ENCODE data around the gene SCD5.
A peak's percentile ranks its signal among the peaks of the same experiment; 100 is the strongest.

SCD5 gene

GRCh38 chr4:82765134-82765533 lies 33.5 kb downstream of the SCD5 start:
- no peak for DNase-seq (ENCODE audit: low read depth in 2 of 2)

- no peak for DNase-seq (ENCODE audit: low read depth in 2 of 2)
Observed at GRCh38 chr4:82761229-82761628, 37.4 kb downstream of the SCD5 start.

GRCh38 chr4:82758701-82759685 lies 39.6 kb downstream of the SCD5 start:
- no peak for DNase-seq (ENCODE audit: low read depth in 2 of 2)

GRCh38 chr4:82756061-82756460 lies 42.5 kb downstream of the SCD5 start:
- no peak for DNase-seq (ENCODE audit: low read depth in 2 of 2)

GRCh38 chr4:82755650-82756049 lies 42.9 kb downstream of the SCD5 start:
- DNase-seq (ENCODE audit: low read depth in 2 of 2) = no peak

- no peak for DNase-seq (ENCODE audit: low read depth in 2 of 2)
Observed at GRCh38 chr4:82754513-82755165, 44.0 kb downstream of the SCD5 start.

- DNase-seq (ENCODE audit: low read depth in 2 of 2) = no peak
Observed at GRCh38 chr4:82753725-82754410, 44.7 kb downstream of the SCD5 start.

DNA sequence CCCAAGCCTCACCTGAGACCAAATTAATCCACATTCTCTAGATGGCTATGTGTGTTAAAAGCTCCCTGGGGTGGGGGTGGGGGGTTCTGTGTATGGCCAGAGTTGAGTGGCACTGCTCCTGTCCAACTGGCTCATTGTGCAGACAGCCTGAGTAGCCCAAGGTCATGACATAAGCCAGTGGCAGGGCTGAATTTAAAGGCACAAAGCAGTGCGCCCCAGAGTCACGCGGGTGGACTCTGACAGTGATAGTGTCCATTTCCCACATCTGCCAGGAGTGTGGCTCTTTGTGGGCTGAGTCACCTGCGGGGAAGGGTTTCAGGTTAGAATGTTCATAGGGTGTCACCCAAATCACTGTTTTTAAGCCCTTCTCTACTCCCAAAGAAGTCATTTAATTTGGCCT lies 45.4 kb downstream of the SCD5 start:
- DNase-seq (ENCODE audit: low read depth in 2 of 2) = no peak

- DNase-seq (ENCODE audit: low read depth in 2 of 2) = no peak
Observed at GRCh38 chr4:82748810-82749470, 49.7 kb downstream of the SCD5 start.

- DNase-seq (ENCODE audit: low read depth in 2 of 2) = no peak
Observed at GRCh38 chr4:82747686-82748575, 50.7 kb downstream of the SCD5 start.

DNA sequence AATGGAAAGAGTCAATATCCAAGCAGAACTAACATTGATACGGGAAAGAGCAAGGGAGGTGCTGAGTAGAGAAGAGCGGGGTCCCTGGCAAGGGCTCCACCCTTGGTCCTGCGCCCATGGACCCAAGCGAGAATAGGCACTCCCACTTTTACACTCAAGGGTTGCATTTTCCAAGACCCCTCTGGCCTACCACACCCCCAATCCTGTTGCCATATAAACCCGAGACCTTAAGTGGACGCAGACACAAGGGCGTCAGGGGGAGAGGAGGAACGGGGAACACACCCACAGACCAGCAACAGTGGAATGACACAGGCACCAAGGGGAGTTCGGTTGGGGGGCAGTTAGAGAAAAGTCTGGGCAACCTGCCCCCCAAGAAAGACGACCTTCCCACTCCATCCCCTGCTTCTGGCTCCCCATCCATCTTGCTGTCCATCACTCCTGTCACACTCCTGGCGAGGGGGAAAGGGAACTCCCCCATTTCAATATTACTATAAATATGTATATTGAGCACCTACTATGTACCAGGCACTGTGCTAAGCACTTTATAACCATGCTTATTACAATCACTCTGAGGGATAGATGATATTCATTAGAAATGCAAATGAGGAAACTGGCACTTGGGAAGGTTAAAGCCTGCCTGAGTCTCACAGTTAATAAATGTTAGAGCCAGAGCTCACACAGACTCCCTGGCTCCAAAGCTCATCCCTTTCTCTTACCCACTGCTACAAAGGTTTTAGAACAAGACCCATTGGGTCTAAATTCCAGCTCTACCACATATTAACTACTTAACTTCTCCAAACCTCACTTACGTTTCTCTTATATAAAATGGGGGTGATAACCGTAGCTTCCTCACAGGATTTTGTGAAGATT lies 51.7 kb downstream of the SCD5 start:
- no peak for DNase-seq (ENCODE audit: low read depth in 2 of 2)

- peak; percentile 29 to 45 for DNase-seq (ENCODE audit: low read depth in 2 of 2)
Observed at GRCh38 chr4:82745173-82745842, 53.3 kb downstream of the SCD5 start.

DNA sequence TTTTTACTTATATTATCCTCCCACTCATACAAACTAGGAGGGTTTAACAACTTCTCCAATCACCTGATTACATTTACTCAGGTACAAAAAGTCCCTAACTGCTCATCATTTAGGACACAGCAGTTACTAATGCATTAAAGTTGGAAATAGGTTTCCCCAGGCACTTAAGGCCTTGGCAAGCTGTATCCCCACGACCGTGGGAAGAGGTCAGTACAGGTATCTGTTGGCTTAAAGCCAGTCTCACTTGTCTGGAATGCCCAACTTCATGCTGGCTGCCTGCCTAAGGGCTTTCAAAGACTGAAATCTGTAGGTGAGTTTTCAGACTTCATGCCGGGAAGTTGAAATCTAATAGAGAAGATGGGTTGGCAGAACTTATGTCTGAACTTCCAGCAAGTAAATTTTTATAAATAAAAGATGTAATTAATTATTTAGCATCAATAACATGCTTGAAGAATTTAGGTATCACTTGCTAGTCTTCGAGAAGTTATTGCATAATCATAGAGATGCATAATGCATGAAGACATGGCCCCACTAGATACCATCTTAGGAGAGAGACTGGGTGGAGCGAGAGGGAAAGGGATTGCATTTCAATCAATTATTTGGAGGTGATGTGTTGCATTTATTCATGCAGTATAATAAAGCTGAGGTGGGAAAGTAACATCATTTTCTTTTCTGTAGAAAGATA lies 54.2 kb downstream of the SCD5 start:
- no peak for DNase-seq (ENCODE audit: low read depth in 2 of 2)

DNA sequence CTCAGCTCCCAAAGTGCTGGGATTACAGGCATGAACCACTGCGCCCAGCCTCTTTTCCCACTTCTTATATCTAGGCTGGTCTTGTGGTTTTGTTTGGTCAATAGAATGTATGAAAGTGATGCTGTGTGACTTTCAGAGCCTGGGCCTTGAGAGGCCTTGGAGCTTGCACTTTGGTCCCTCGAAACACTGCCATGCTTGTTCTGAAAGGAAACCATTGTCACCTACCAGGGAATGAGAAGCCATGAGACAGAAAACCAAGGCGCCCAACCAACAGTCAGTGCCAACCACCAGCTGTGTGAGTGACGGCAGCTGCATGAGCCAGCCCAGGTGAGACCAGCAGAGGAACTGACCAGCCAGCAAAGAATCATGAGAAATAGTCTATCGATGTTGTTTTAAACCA lies 57.4 kb downstream of the SCD5 start:
- DNase-seq (ENCODE audit: low read depth in 2 of 2) = no peak

- DNase-seq (ENCODE audit: low read depth in 2 of 2) = no peak
Observed at GRCh38 chr4:82739287-82740190, 59.1 kb downstream of the SCD5 start.

GRCh38 chr4:82737354-82737753 lies 61.2 kb downstream of the SCD5 start:
- no peak for DNase-seq (ENCODE audit: low read depth in 2 of 2)

DNA sequence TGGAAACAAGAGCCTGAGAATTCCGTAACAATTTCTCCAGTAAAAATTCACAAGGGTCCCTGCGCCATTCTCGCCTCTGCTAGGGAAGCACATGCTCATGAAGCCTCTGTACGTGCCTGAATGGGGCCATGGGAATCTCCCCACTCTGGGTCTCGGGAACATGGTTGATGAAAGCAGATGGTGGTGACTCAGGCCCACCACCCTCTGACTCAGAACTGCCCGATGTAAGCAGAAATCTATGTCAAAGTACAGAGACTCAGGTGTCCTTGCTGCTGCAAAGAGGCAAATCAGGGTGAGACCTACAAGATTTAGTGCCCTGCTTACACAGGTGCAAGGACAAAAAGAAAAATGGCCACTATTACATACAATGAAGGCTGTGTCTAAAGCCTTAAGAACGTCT lies 65.0 kb downstream of the SCD5 start:
- DNase-seq (ENCODE audit: low read depth in 2 of 2) = no peak

- no peak for DNase-seq (ENCODE audit: low read depth in 2 of 2)
Observed at GRCh38 chr4:82728301-82728700, 70.3 kb downstream of the SCD5 start.
